ENCODE measurements around the gene GSE1.

DNA sequence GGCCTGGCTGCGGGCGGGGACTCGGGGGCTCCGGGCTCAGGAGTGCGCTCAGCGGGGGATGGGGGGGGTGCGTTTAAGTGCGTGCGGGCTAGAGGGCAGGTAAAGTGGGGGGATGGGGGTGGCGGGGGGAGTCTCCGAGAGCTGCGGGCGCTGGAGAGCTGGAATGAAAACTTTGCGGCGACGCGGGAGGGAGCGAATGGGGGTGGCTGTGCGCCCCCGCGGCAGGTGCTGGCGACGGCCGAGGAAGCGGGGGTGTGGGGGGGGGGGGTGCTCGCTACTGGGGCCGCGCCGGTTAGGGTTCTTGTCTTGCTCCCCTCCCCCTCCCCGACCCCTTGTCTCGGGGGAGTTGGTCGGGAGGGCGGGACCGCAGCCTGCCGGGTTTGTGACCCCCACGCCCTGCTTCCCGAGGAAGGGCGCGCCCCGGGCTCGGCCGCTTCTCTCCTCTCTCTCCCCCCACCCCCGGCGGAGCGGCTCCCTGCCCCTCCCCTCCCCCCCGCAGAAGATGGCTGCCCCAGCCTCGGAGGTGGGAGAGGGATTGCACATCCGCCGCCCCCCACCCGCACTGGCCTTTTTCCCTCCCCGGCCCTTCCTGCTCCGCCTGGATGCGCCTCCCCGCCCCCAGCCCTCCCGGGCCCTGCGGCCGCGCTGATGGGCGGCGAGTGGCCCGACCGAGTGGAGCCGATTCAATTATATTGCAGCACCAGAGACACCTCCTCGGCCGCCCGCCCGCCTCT, 649 bp downstream of the GSE1 start:
- TF ChIP-seq, protein P1, sequence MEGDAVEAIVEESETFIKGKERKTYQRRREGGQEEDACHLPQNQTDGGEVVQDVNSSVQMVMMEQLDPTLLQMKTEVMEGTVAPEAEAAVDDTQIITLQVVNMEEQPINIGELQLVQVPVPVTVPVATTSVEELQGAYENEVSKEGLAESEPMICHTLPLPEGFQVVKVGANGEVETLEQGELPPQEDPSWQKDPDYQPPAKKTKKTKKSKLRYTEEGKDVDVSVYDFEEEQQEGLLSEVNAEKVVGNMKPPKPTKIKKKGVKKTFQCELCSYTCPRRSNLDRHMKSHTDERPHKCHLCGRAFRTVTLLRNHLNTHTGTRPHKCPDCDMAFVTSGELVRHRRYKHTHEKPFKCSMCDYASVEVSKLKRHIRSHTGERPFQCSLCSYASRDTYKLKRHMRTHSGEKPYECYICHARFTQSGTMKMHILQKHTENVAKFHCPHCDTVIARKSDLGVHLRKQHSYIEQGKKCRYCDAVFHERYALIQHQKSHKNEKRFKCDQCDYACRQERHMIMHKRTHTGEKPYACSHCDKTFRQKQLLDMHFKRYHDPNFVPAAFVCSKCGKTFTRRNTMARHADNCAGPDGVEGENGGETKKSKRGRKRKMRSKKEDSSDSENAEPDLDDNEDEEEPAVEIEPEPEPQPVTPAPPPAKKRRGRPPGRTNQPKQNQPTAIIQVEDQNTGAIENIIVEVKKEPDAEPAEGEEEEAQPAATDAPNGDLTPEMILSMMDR (conservative IDR thresholded peaks at IDR 0.05 in 1 of 2, IDR thresholded peaks at IDR 0.05 in 1 of 2; ENCODE audit: extremely low read depth in 1 of 2, insufficient read depth in 1 of 2, low read depth in 1 of 2, low read length in 2 of 2) = no peak
- no peak for TF ChIP-seq EZH2 (IDR thresholded peaks at IDR 0.05; ENCODE audit: borderline replicate concordance, low read length)

Measured in mammary epithelial cell (primary cell).